Measurements from ENCODE around the gene CNTF. TPM values are rescaled to one million over a fixed set of nuclear protein-coding genes. Genes with fewer than 3 reads are reported as not detected.

The CNTF gene
- total and polyA plus RNA-seq, 4 donors, result 0.28 to 2.0 (median 1.0) TPM

DNA sequence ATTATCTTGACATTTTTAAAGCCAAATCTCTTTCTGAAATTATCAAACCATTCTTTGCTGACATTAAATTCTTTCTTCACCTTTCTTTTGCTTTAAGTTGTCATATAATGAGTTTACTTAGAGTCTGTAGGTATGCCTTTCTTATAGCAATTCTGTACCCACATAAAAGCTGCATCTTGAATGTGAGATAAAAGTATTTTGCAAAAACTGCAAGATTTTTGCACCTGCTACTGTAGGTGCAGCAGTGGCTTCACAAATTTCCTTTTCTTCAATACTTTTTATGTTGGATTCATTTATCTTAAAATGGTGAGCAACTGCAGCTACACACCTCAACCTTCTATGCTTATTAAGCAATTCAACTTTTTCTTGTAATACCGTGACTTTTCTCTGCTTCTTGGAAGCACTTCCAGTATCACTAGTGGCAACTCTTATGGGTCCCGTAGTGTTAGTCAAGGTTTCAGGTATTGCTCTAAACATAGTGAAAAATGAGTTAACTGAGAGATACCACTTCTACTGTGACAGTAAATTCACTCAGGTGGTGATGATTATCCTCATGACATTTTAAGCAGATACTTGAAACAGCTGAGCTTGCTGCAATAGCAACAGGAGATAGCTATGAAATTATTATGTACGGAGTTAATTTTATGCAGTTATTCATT is 24.9 kb upstream of the CNTF start:
- no peak for TF ChIP-seq CTCF (IDR thresholded peaks at IDR 0.05; ENCODE audit: control extremely low read depth, extremely low read depth)
- no peaks in the 10 kb centered on the region for H3K9me3 ChIP-seq (ENCODE audit: control insufficient read depth in 4 of 4, insufficient read depth in 3 of 4, low read length in 3 of 4)
- no peak overlapping the region for H3K9ac ChIP-seq (ENCODE audit: insufficient read depth in 1 of 2, low read length in 2 of 2)
- no peak overlapping the region for H3K27ac ChIP-seq (ENCODE audit: low read depth in 1 of 2, low read length in 1 of 2)
- H3K27me3 ChIP-seq (ENCODE audit: control insufficient read depth in 3 of 3, insufficient read depth in 3 of 3, low read length in 2 of 3), result no peaks in the 10 kb centered on the region
- H3K4me1 ChIP-seq (ENCODE audit: control insufficient read depth in 5 of 5, insufficient read depth in 5 of 5, low read length in 5 of 5), result peaks cover 0 to 11% (median 2%) of the 10 kb centered on the region in 5 donors
- 76 to 81% methylated on average over 3 of the region's 3 CpGs for WGBS, 2 donors
- no peak overlapping the region for H3K4me3 ChIP-seq
- ATAC-seq (ENCODE audit: insufficient read depth, low FRiP score) (no peak), DNase-seq (no peak)
- peaks cover 0 to 7% (median 0%) of the 10 kb centered on the region in 4 donors for H3K36me3 ChIP-seq (ENCODE audit: control insufficient read depth in 4 of 4, insufficient read depth in 4 of 4, low read length in 4 of 4)

DNA sequence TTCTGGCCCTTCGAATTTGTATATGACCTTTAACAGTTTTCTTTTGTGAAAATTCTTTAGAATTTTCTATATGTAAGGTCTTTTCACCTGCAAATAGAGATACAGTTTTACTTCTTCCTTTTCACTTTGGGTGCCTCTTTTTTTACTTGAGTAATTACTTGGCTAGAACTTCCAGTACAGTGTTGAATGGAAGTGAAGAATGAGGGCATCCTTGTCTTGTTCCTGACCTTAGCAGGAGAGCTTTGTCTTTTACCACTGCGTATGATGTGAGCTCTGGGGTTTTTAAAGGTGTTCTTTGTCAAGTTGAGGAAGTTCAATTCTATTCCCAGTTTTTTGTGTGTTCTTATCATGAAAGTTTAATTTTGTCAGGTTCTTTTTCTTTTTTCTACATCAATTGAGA is 22.0 kb upstream of the CNTF start:
- Histone ChIP-seq H3K9me3 (ENCODE audit: control insufficient read depth in 4 of 4, insufficient read depth in 3 of 4, low read length in 3 of 4) (no peaks in the 10 kb centered on the region), H3K4me1 (ENCODE audit: control insufficient read depth in 5 of 5, insufficient read depth in 5 of 5, low read length in 5 of 5) (peaks cover 0 to 5% (median 4%) of the 10 kb centered on the region in 5 donors), H3K27ac (ENCODE audit: low read depth in 1 of 2, low read length in 1 of 2) (no peak overlapping the region), H3K4me3 (no peak overlapping the region), H3K9ac (ENCODE audit: insufficient read depth in 1 of 2, low read length in 2 of 2) (no peak overlapping the region), H3K36me3 (ENCODE audit: control insufficient read depth in 4 of 4, insufficient read depth in 4 of 4, low read length in 4 of 4) (peaks cover 0 to 5% (median under 1%) of the 10 kb centered on the region in 4 donors), H3K27me3 (ENCODE audit: control insufficient read depth in 3 of 3, insufficient read depth in 3 of 3, low read length in 2 of 3) (no peaks in the 10 kb centered on the region)
- TF ChIP-seq CTCF (IDR thresholded peaks at IDR 0.05; ENCODE audit: control extremely low read depth, extremely low read depth), result no peak
- ATAC-seq (ENCODE audit: insufficient read depth, low FRiP score), result no peak
- 93 to 97% methylated on average over 2 of the region's 2 CpGs for WGBS, 2 donors
- DNase-seq, result no peak

- DNase-seq (no peak), ATAC-seq (ENCODE audit: insufficient read depth, low FRiP score) (no peak)
- H3K27ac ChIP-seq (ENCODE audit: low read depth in 1 of 2, low read length in 1 of 2), result no peak overlapping the region
- WGBS, 2 donors, result 92 to 95% methylated on average over 4 of the region's 4 CpGs
- no peaks in the 10 kb centered on the region for H3K27me3 ChIP-seq (ENCODE audit: control insufficient read depth in 3 of 3, insufficient read depth in 3 of 3, low read length in 2 of 3)
- H3K4me3 ChIP-seq, result no peak overlapping the region
- peaks cover 0 to 4% (median 0%) of the 10 kb centered on the region in 5 donors for H3K4me1 ChIP-seq (ENCODE audit: control insufficient read depth in 5 of 5, insufficient read depth in 5 of 5, low read length in 5 of 5)
- TF ChIP-seq CTCF (IDR thresholded peaks at IDR 0.05; ENCODE audit: control extremely low read depth, extremely low read depth), result no peak
- H3K9me3 ChIP-seq (ENCODE audit: control insufficient read depth in 4 of 4, insufficient read depth in 3 of 4, low read length in 3 of 4), result no peaks in the 10 kb centered on the region
- no peak overlapping the region for H3K9ac ChIP-seq (ENCODE audit: insufficient read depth in 1 of 2, low read length in 2 of 2)
- H3K36me3 ChIP-seq (ENCODE audit: control insufficient read depth in 4 of 4, insufficient read depth in 4 of 4, low read length in 4 of 4), result peaks cover 3 to 17% (median 11%) of the 10 kb centered on the region in 4 donors
Measured at GRCh38 chr11:58606930-58607714, 15.3 kb upstream of the CNTF start.

Measured in lung (tissue), 12 donors.